Stimulated activated naive CD4-positive, alpha-beta T cell treated with Interleukin-2 at 50 U/mL for 16 hours (primary cell): Measurements from ENCODE around the gene LPAR6.

Source experiments
- DNase-seq: peaks from one replicate; lab custom pipeline; 2025; lab: John Stamatoyannopoulos, UW

Gene LPAR6

DNA sequence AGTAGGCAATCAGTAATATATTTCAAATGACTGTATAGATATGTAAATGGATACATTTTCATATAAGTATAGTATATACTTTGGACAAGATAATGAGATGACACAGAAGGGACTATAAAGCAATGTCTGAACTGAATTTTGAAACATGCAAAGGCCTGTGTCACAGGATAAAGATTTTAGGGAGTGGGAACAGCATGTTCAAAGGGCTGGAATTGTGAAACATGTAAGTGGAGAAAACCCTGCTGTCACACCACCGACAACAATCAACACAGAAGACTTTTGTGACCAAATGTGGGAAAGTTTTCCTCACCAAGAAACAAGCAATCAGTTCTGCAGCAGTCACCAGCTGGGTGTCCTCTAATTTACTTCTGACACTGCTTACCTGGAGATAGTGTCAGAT, 42.9 kb downstream of the LPAR6 start:
- no peak for DNase-seq
